HG03108 (cell line): ENCODE data around the gene C6orf62.
"Not testable (repeated sequence)": the region's sequence is repeated elsewhere in the genome, so short reads cannot be mapped to it uniquely, and the experiment has no call there.

Experiments used
- ATAC-seq: cut with Tn5 transposase; IDR thresholded peaks from one replicate; pipeline ENCODE4 v1.9.1; 2021; ENCODE audit warnings: moderate library complexity; ENCODE audit not compliant: unreplicated experiment

The C6orf62 gene

DNA sequence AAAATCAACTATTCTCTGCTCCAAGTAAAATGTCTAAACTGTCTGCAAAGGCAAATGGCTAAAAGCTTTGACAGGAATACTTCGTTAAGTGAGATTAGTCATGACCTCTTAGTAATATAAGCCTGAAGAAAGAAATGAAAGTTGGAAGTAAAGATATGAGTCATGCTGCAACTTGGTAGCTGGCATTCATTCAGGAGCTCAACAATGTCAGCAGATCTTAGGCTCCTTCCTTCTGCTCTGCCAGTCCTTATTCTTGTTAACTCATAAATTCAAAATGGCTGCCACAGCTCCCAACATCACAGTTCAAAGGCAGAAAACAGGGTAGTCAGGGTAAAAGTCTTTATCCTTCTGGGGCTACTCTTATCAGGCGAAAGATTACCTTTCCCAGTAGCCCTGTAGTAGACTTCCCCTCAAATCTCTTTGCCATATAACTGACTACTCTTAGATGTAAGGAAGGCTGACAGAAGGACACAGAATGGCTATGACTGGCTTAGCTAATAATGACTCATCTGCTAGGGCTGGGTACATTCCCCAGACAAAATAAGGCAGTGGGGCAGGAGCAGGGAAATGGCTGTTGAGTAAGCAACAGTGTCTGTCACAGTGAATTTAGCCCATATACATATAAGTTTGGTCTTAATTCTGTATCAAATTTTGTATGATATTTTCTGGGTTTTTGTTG lies 24.4 kb upstream of the C6orf62 start:
- peak; percentile 84 for ATAC-seq

- no peak for ATAC-seq
These were observed 23.3 kb upstream of the C6orf62 start for GRCh38 chr6:24742216-24742738.

- no peak for ATAC-seq
These were observed 21.9 kb upstream of the C6orf62 start for GRCh38 chr6:24740861-24741260.

DNA sequence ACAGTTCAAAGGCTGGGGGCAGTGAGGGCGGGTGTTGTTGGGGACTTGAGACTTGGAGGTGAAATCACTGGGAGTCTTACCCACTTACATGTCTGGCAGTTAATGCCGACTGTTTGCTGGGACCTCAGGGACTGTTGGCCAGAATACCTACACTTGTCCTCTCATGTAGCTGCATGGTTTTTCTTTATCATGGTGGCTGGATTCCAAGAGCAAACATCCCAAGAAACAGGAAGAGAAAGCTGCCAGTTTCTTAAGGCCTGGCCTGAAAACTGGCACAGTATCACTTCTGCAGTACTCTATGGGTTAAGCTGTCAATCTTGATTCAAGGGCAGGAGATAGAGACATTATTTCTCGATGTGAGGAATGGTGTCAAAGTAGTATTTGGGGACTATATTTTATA lies 19.8 kb upstream of the C6orf62 start:
- no peak for ATAC-seq

DNA sequence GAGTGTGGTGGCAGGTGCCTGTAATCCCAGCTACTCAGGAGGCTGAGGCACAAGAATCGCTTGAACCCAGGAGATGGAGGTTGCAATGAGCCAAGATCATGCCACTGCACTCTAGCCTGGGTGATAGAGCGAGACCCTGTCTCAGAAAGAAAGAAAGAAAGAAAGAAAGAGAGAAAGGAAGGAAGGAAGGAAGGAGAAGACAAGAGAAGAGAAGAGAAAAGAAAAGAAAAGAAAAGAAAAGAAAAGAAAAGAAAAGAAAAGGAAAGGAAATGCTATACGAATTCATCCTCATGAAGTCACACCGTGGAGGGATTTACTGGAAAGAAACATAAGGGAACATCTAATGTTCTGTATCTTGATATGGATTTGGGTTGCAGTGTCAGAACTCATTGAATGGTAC lies 15.8 kb upstream of the C6orf62 start:
- not testable (repeated sequence) for ATAC-seq

- no peak for ATAC-seq
These were observed 15.2 kb upstream of the C6orf62 start for GRCh38 chr6:24734166-24734565.

DNA sequence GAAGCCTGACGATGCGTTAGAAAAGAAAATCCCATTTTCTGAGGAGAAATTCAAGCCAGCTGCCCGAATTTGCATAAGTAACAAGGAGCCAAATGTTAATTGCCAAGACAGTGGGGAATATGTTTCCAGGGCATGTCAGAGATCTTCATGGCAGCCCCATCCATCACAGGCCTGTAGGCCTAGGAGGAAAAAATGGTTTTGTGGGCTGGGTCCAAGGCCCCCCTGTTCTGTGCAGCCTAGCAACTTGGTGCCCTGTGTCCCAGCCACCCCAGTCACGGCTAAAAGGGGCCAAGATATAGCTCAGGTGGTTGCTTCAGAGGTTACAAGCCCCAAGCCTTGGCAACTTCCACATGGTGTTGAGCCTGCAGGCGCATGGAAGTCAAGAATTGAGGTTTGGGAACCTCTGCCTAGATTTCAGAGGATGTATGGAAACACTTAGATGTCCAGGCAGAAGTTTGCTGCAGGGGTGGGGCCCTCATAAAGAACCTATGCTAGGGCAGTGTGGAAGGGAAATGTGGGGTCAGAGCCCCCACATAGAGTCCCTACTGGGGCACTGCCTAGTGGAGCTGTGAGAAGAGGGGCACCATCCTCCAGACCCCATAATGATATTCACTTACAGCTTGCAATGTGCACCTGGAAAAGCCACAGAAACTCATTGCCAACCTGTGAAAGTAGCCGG lies 12.6 kb upstream of the C6orf62 start:
- ATAC-seq = not testable (repeated sequence)

DNA sequence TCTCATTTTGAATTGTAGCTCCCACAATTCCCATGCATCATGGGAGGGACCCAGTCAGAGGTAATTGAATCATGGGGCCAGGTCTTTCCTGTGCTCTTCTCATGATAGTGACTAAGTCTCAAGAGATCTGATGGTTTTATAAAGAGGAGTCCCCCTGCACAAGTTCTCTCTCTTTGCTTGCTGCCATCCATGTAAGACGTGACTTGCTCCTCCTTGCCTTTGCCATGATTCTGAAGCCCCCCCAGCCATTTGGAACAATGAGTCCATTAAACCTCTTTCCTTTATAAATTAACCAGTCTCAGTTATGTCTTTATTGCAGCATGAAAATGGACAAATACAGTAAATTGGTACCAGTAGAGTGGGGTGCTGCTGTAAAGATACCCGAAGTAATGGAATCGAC lies 11.7 kb upstream of the C6orf62 start:
- not testable (repeated sequence) for ATAC-seq

DNA sequence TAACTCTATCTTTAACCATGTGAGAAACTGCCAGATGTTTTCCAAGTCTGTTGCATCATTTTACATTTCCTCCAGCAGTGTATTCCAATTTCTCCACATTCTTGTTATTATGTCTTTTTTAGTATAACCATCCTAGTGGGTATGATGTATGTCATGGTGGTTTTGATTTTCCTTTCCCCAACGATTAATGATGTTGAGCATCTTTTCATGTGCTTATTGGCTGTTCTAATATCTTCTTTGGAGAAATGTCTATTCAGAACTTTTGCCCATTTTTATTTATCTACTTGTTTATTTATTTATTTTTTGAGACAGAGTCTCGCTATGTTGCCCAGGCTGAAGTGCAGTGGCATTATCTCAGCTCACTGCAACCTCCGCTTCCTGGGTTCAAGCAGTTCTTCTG lies 4.3 kb upstream of the C6orf62 start:
- ATAC-seq = no peak

GRCh38 chr6:24721461-24722215 lies 2.7 kb upstream of the C6orf62 start:
- ATAC-seq = peak; percentile 35

DNA sequence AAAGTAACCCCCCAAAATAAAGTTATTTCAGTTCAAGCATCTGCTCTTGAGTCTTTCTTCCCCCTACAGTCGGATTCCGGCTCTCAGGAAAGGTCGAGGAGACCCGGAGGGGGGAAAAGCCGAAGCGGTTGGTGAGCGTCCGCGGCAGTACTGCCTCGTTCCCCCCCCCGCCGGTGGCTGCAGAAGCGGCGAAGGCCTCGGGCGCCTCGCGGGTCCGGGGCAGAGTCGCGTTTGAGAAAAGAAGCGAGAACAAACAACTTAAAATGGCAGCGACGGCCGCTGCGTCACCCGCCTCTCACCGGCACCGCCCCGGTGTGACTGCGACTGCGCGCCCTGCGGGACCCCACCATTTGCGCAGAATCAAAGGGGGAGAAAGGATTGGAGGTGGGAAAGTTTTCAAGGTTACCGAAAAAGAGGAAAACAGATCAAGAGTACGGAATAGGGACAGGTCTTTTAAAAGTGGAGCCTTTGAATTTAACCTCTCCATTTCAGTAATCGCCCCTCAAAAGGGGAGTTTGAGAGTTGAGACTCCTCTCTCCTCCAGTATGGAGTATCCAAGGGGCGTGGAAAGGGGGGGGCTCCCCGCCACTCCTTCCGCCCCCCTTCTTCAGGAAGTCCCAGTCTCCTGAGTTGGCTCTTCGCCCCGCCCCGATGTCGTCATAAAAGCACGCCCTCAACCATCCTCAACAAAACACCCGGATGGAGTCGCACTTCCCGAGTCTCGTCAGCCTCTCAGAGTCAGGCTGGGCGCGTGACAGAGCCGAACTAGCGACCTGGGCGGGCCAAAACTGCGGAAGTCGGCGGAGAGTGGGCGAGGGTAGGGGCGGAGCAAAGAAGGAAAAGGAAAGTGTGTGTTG lies 1.9 kb upstream of the C6orf62 start:
- ATAC-seq = peak; percentile 85

DNA sequence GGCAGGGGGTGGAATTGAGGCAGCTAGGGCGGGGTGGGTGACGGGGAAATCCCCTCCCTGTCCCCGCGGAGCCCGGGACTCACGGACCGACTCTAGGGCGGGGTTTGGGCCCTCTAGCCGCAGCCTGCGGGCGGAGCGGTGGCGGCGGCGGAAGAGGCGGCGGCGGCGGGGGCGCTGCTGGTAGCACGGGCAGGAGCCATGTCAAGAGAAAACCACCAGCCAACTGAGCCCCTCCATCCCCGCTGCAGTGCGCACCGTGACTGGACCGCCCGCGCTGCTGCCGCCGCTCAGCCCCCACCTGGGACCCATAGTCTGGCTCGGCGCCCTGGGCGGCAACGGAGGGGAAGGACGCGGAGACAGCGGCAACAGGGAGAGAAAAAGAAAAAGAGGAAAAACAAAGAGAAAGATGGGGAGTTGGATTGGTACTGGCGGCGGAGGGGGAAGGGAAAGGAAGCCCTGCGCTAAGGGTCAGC lies 1.2 kb upstream of the C6orf62 start:
- ATAC-seq = no peak

DNA sequence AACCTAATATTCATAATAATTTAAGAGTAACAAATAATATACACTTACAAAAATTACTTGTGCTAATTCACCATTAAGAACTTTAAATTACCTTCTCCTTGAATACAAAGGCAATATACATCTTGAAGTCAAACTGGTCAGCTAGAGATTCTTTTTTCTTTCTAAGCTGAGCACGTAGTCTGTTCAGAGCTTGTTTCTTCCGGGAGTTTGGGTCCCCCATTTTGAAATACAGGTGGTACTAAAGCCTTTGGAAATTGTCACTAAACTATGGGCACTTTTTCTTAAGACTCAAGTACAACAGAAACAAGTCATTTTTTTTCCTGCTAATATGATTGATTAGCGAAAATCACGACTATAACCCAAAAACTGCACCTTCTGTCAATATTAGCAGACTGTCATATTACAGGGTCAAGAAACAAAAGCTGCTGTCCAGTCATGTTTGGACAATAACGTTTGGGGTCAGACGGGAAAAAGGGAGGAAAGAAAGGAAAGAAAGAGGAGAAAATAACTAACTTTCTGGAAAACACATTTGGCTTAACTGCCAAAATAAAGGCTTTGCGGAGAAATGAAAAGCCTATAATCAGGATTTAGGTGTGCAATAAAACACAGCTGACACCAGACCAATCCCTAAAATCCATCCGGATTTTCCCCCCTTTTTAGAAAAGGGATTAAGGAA lies 367 bp downstream of the C6orf62 start:
- no peak for ATAC-seq

DNA sequence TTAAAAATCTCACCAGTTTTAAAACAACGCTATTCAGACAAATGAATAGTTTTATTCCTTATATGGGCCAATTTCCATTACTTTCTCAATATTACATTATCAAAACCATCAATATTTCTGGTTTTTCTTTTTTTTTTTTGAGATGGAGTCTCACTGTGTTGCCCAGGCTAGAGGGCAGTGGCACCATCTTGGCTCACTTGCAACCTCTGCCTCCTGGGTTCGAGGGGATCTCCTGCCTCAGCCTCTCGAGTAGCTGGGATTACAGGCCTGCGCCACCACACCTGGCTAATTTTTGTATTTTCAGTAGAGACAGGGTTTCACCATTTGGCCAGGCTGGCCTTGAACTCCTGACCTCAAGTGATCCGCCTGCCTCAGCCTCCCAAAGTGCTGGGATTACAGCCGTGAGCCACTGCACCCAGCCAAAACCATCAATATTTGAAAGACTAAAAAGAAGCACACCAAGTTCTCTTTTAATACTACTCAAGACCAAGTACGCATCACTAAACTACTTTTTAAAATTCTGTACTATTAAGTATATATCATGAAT lies 2.3 kb downstream of the C6orf62 start:
- not testable (repeated sequence) for ATAC-seq

GRCh38 chr6:24710519-24711303 lies 8.2 kb downstream of the C6orf62 start:
- no peak for ATAC-seq

- ATAC-seq = no peak
These were observed 9.8 kb downstream of the C6orf62 start for GRCh38 chr6:24709014-24709711.

DNA sequence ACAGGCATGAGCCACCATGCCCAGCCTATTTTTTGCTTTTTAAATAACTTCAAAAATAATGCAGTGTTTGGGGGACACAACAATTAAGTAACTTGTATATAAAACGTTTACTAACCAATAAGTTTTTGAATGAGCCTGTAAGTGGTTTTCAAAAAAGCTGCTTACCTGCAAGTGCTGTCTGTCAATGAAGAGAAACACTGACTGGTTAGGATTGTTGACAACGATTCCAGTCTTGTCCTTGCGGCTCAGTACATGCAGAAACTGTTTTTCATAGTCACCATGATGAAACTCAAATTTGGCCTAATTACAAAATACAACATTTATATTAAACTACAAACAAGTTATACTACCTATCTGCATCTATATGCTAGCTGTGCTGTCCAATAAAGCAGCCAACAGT lies 10.3 kb downstream of the C6orf62 start:
- no peak for ATAC-seq

GRCh38 chr6:24704468-24704867 lies 14.5 kb downstream of the C6orf62 start:
- no peak for ATAC-seq
